Vagina (tissue), 2 donors: ENCODE results near the gene IGSF1. TPM values are rescaled to one million over a fixed set of nuclear protein-coding genes. Genes with fewer than 3 reads are reported as not detected.

Experiments used
- DNase-seq, 2 donors: peaks; one replicate each; pipeline ENCODE4 v3.0.0-alpha.2; 2017; ENCODE audit errors: extremely low spot score in 2 of 2
- H3K27ac ChIP-seq: fragments of 200-600 bp; sonication (generic); one replicate; pipeline ENCODE4 v1.5.1; 2019
- H3K27me3 ChIP-seq: fragments of 200-600 bp; sonication (generic); one replicate; pipeline ENCODE4 v1.5.1; 2019
- H3K36me3 ChIP-seq, 2 donors: fragments of 200-600 bp; sonication (generic); one replicate each; pipeline ENCODE4 v1.5.1; 2017 to 2019
- H3K4me1 ChIP-seq: fragments of 200-600 bp; sonication (generic); one replicate; pipeline ENCODE4 v1.5.1; 2019
- H3K4me3 ChIP-seq, 2 donors: fragments of 200-600 bp; sonication (generic); 1 replicate in 1 of 2; 2 replicates in 1 of 2; pipeline ENCODE4 v1.5.1; 2016 to 2019
- H3K9me3 ChIP-seq: fragments of 200-600 bp; sonication (generic); one replicate; pipeline ENCODE4 v1.5.1; 2019
- CTCF ChIP-seq, 3 experiments: fragments of 450-650 bp in 2 of 3; fragments of 200-600 bp in 1 of 3; sonication (generic) in 1 of 3; IDR thresholded peaks; one replicate each; pipeline ENCODE4 v1.5.1; 2017 to 2019; ENCODE audit warnings: antibody characterized with exemption in 3 of 3, mild to moderate bottlenecking in 2 of 3, moderate library complexity in 2 of 3
- POLR2A ChIP-seq, 2 donors: fragments of 450-650 bp; IDR thresholded peaks; one replicate each; pipeline ENCODE4 v1.6.1; 2017; ENCODE audit warnings: antibody characterized with exemption in 2 of 2, mild to moderate bottlenecking in 2 of 2, moderate library complexity in 2 of 2
- POLR2AphosphoS5 ChIP-seq, 2 donors: sonication (generic); formaldehyde crosslinking; IDR thresholded peaks; one replicate each; pipeline ENCODE4 v1.9.0; 2017; ENCODE audit warnings: antibody characterized with exemption in 2 of 2, mild to moderate bottlenecking in 2 of 2, low read depth in 1 of 2; ENCODE audit not compliant: insufficient read depth in 1 of 2
- intact Hi-C: fragments of 100-400 bp; cut with DNase I; formaldehyde crosslinking; loops from one replicate; pipeline ENCODE4 v1.15.1; 2023
- total RNA-seq: library from RNA; depleted of rRNA; stranded (reverse); fragments of >200 nt; gene quantifications from one replicate; pipeline ENCODE4 v1.2.3, GENCODE V29; 2016

Gene IGSF1
- total RNA-seq: 1.2 TPM

- no peaks in the 10 kb centered on the region for H3K36me3 ChIP-seq
- no peak for DNase-seq
- no peaks in the 10 kb centered on the region for H3K9me3 ChIP-seq
- H3K4me3 ChIP-seq: peak within 1 kb of the TSS; percentile 16 to 36
- H3K27me3 ChIP-seq: no peaks in the 10 kb centered on the region
- intact Hi-C loops: no loop called here
- no peak within 1 kb of the TSS for H3K27ac ChIP-seq
- TF ChIP-seq CTCF (IDR thresholded peaks at IDR 0.05) (no peak), POLR2A (IDR thresholded peaks at IDR 0.05) (no peak), POLR2AphosphoS5 (IDR thresholded peaks at IDR 0.05; ENCODE audit: insufficient read depth in 1 of 2, low read depth in 1 of 2) (no peak)
- H3K4me1 ChIP-seq: peaks cover 4% of the 10 kb centered on the region
These were observed at the start of gene IGSF1 for GRCh38 chrX:131288738-131289511. Gene IGSF1, minus strand, starts transcription at chrX:131289306. Its CDS starts 2,632 bp downstream, at chrX:131286674.

GRCh38 chrX:131332331-131332730, 43.2 kb upstream of the IGSF1 start:
- Histone ChIP-seq H3K9me3 (no peaks in the 10 kb centered on the region), H3K27ac (no peak overlapping the region), H3K4me1 (no peaks in the 10 kb centered on the region), H3K27me3 (no peaks in the 10 kb centered on the region), H3K36me3 (no peaks in the 10 kb centered on the region), H3K4me3 (no peak overlapping the region)
- intact Hi-C loops: no loop called here
- TF ChIP-seq CTCF (IDR thresholded peaks at IDR 0.05) (no peak), POLR2AphosphoS5 (IDR thresholded peaks at IDR 0.05; ENCODE audit: insufficient read depth in 1 of 2, low read depth in 1 of 2) (no peak), POLR2A (IDR thresholded peaks at IDR 0.05) (no peak)
- DNase-seq: no peak

GRCh38 chrX:131331152-131331551, 42.0 kb upstream of the IGSF1 start:
- Histone ChIP-seq H3K4me1 (no peaks in the 10 kb centered on the region), H3K36me3 (no peaks in the 10 kb centered on the region), H3K27me3 (no peaks in the 10 kb centered on the region), H3K4me3 (no peak overlapping the region), H3K9me3 (no peaks in the 10 kb centered on the region), H3K27ac (no peak overlapping the region)
- TF ChIP-seq CTCF (IDR thresholded peaks at IDR 0.05) (no peak), POLR2A (IDR thresholded peaks at IDR 0.05) (no peak)
- DNase-seq: no peak
- intact Hi-C loops: no loop called here

- H3K27ac ChIP-seq: no peak overlapping the region
- DNase-seq: no peak
- H3K36me3 ChIP-seq: no peaks in the 10 kb centered on the region
- no peak for TF ChIP-seq POLR2AphosphoS5 (IDR thresholded peaks at IDR 0.05; ENCODE audit: insufficient read depth in 1 of 2, low read depth in 1 of 2)
- TF ChIP-seq CTCF (IDR thresholded peaks at IDR 0.05): no peak
- TF ChIP-seq POLR2A (IDR thresholded peaks at IDR 0.05): no peak
- no peaks in the 10 kb centered on the region for H3K9me3 ChIP-seq
- no peaks in the 10 kb centered on the region for H3K27me3 ChIP-seq
- no peak overlapping the region for H3K4me3 ChIP-seq
- H3K4me1 ChIP-seq: no peaks in the 10 kb centered on the region
- intact Hi-C loops: no loop called here
These were observed 41.6 kb upstream of the IGSF1 start for GRCh38 chrX:131330735-131331134.

GRCh38 chrX:131322651-131323050, 33.5 kb upstream of the IGSF1 start:
- Histone ChIP-seq H3K4me3 (no peak overlapping the region), H3K4me1 (no peaks in the 10 kb centered on the region), H3K36me3 (no peaks in the 10 kb centered on the region), H3K27ac (no peak overlapping the region), H3K27me3 (no peaks in the 10 kb centered on the region), H3K9me3 (no peaks in the 10 kb centered on the region)
- TF ChIP-seq POLR2A (IDR thresholded peaks at IDR 0.05): no peak
- no peak for TF ChIP-seq POLR2AphosphoS5 (IDR thresholded peaks at IDR 0.05; ENCODE audit: insufficient read depth in 1 of 2, low read depth in 1 of 2)
- no peak for TF ChIP-seq CTCF (IDR thresholded peaks at IDR 0.05)
- intact Hi-C loops: no loop called here
- no peak for DNase-seq
